OCI-LY7 (cell line): ENCODE measurements around the gene METTL24. TPM values are rescaled to one million over a fixed set of nuclear protein-coding genes. Genes with fewer than 3 reads are reported as not detected.

Experiments used
- BruUV-seq: library from RNA; stranded (reverse); fragments of 400-500 nt; replicated peaks from 2 replicates; lab custom pipeline; 2021; lab: Mats Ljungman, UMichigan
- CTCF ChIA-PET: fragments of 300-600 bp; sonication (Branson Sonifier 250); formaldehyde crosslinking; loops from one replicate; lab custom pipeline; 2022; ENCODE audit warnings: antibody characterized with exemption; ENCODE audit not compliant: unreplicated experiment; lab: Charles Lee
- POLR2A ChIA-PET: fragments of 300-600 bp; sonication (Branson Sonifier 250); formaldehyde crosslinking; loops from one replicate; lab custom pipeline; 2022; ENCODE audit warnings: antibody characterized with exemption; lab: Charles Lee
- DNase-seq: peaks from one replicate; pipeline ENCODE4 v3.0.0-alpha.2; 2015; ENCODE audit warnings: low spot score
- H2AFZ ChIP-seq: fragments of 200-600 bp; sonication (generic), shearing (Covaris generic); 2 replicates; pipeline ENCODE4 v1.6.1; 2014; ENCODE audit warnings: mild to moderate bottlenecking, antibody characterized with exemption, low read length, moderate library complexity
- H3K27ac ChIP-seq: fragments of 200-600 bp; sonication (generic); 2 replicates; pipeline ENCODE4 v1.5.1; 2014; ENCODE audit warnings: mixed run types, low read depth, mild to moderate bottlenecking, moderate library complexity, low read length, inconsistent platforms; ENCODE audit not compliant: poor library complexity, severe bottlenecking
- H3K36me3 ChIP-seq: fragments of 200-600 bp; sonication (generic); 2 replicates; pipeline ENCODE4 v1.6.1; 2014; ENCODE audit warnings: mild to moderate bottlenecking, antibody characterized with exemption, low read length, moderate library complexity, mixed read lengths; ENCODE audit not compliant: insufficient read depth
- H3K4me1 ChIP-seq: fragments of 200-600 bp; sonication (generic); 2 replicates; pipeline ENCODE4 v1.5.1; 2014; ENCODE audit warnings: mild to moderate bottlenecking, low read length; ENCODE audit not compliant: insufficient read depth, poor library complexity, severe bottlenecking
- H3K4me2 ChIP-seq: fragments of 200-600 bp; sonication (generic); 2 replicates; pipeline ENCODE4 v1.6.1; 2014; ENCODE audit warnings: mild to moderate bottlenecking, low read length
- H3K4me3 ChIP-seq: fragments of 200-600 bp; sonication (generic); 2 replicates; pipeline ENCODE4 v1.5.1; 2014; ENCODE audit warnings: mild to moderate bottlenecking, low read depth, low read length; ENCODE audit not compliant: poor library complexity, severe bottlenecking
- H3K79me2 ChIP-seq: fragments of 200-600 bp; sonication (generic); 2 replicates; pipeline ENCODE4 v1.6.1; 2016; ENCODE audit warnings: low read depth, mild to moderate bottlenecking, low read length, moderate library complexity, mixed read lengths; ENCODE audit not compliant: insufficient read depth
- H3K9me2 ChIP-seq: fragments of 200-600 bp; sonication (generic); 2 replicates; pipeline ENCODE4 v1.6.1; 2016; ENCODE audit warnings: mild to moderate bottlenecking, low read length, mixed read lengths; ENCODE audit not compliant: insufficient read depth
- H3K9me3 ChIP-seq: fragments of 200-600 bp; sonication (generic); 2 replicates; pipeline ENCODE4 v1.6.1; 2014; ENCODE audit warnings: mild to moderate bottlenecking, mixed run types, low read length, mixed read lengths
- H4K20me1 ChIP-seq: fragments of 200-600 bp; sonication (generic); 2 replicates; pipeline ENCODE4 v1.6.1; 2014; ENCODE audit warnings: mild to moderate bottlenecking, antibody characterized with exemption, low read length, moderate library complexity, mixed read lengths; ENCODE audit not compliant: insufficient read depth
- EZH2phosphoT487 ChIP-seq: fragments of 200-600 bp; sonication (generic); IDR thresholded peaks from 2 replicates; pipeline ENCODE4 v1.6.1; 2018; ENCODE audit warnings: low read depth, borderline replicate concordance, mild to moderate bottlenecking, mixed run types, antibody characterized with exemption, low read length, moderate library complexity, mixed read lengths
- intact Hi-C: fragments of 100-400 bp; cut with micrococcal nuclease; formaldehyde crosslinking; loops from one replicate; pipeline ENCODE4 v1.10.0; 2022; ENCODE audit not compliant: unreplicated experiment
- total RNA-seq, 2 experiments: library from RNA; depleted of rRNA in 1 of 2; stranded (reverse); fragments of >200 nt in 1 of 2; shearing (Covaris generic) in 1 of 2; gene quantifications; 2 replicates each; pipeline ENCODE4 v1.2.3, GENCODE V29; 2014 to 2022
- TF ChIP-seq, protein P1 (sequence below): fragments of 200-600 bp; sonication (generic); conservative IDR thresholded peaks from 2 replicates; pipeline ENCODE4 v1.5.1; 2014; ENCODE audit warnings: mild to moderate bottlenecking, antibody characterized with exemption, low read length, moderate library complexity, mixed read lengths

Gene METTL24
- total RNA-seq, 2 experiments from 2014 or later = not detected

DNA sequence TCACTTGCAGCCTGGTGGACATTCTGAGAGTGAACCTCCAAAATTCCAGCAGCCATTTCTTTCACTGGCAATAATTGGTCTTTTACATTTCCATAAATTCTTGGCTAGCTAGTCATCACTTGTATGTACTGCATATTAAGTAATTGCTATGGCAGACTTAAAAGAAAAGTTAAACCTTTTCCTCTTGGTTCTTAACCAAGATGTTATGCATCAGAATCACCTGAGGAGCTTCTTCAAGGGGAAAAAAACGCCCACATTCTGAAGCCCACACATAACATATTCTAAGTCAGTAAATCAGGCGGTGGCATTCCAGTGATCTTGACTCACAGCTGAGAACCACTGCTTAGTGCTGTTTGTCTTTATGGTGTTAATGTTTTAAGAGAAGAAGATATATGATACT lies 140.9 kb downstream of the METTL24 start:
- TF ChIP-seq, protein P1, sequence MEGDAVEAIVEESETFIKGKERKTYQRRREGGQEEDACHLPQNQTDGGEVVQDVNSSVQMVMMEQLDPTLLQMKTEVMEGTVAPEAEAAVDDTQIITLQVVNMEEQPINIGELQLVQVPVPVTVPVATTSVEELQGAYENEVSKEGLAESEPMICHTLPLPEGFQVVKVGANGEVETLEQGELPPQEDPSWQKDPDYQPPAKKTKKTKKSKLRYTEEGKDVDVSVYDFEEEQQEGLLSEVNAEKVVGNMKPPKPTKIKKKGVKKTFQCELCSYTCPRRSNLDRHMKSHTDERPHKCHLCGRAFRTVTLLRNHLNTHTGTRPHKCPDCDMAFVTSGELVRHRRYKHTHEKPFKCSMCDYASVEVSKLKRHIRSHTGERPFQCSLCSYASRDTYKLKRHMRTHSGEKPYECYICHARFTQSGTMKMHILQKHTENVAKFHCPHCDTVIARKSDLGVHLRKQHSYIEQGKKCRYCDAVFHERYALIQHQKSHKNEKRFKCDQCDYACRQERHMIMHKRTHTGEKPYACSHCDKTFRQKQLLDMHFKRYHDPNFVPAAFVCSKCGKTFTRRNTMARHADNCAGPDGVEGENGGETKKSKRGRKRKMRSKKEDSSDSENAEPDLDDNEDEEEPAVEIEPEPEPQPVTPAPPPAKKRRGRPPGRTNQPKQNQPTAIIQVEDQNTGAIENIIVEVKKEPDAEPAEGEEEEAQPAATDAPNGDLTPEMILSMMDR = no peak
- TF ChIP-seq EZH2phosphoT487 = no peak
- no TSS peak for BruUV-seq
- Histone ChIP-seq H3K4me3 (no peak overlapping the region), H3K27ac (no peak overlapping the region), H3K36me3 (peaks cover 99% of the 10 kb centered on the region), H3K4me2 (no peak overlapping the region), H3K79me2 (no peaks in the 10 kb centered on the region), H3K9me3 (no peaks in the 10 kb centered on the region), H3K9me2 (no peaks in the 10 kb centered on the region), H4K20me1 (no peaks in the 10 kb centered on the region), H3K4me1 (peaks cover 9% of the 10 kb centered on the region), H2AFZ (no peak overlapping the region)
- POLR2A ChIA-PET = interaction anchor here (0.6 to 6.7 kb wide), 3 partner anchors 9 to 247 kb away, joined by 3 to 38 read pairs (median 4); no protein-coding TSS in a partner anchor
- no peak for DNase-seq
- intact Hi-C loops = no loop called here
- CTCF ChIA-PET = interaction anchor here (0.6 kb wide), 1 partner anchor 342 kb away, joined by 3 read pairs; no protein-coding TSS in a partner anchor

DNA sequence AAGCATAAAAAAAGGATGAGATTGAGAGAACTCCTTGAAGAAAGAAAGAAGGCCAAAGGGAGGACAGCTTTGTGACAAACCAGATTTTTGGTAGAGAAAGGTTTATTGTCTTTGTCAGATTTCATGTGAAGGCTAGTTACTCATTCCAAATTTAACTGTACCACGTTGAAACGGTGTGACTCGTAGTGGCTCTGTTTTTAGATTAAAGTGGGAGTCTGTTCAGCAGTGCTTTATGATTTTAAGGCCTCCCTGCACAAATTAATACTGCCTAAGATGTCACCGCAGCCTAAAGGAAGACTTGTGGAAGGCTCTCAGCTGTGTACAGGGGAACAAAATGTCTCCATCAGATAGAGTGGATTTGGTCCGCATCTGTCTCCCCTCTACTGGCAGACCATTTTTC lies 142.0 kb downstream of the METTL24 start:
- H2AFZ ChIP-seq = no peak overlapping the region
- POLR2A ChIA-PET = interaction anchor here (6.7 kb wide), 1 partner anchor 10 kb away, joined by 38 read pairs; no protein-coding TSS in a partner anchor
- BruUV-seq = no TSS peak
- H3K79me2 ChIP-seq = no peaks in the 10 kb centered on the region
- no peak overlapping the region for H3K4me2 ChIP-seq
- H3K36me3 ChIP-seq = peaks cover 100% of the 10 kb centered on the region
- H3K9me2 ChIP-seq = no peaks in the 10 kb centered on the region
- no peak overlapping the region for H3K4me3 ChIP-seq
- no peaks in the 10 kb centered on the region for H4K20me1 ChIP-seq
- no peak for DNase-seq
- TF ChIP-seq EZH2phosphoT487 = no peak
- TF ChIP-seq, protein P1 = no peak
- no peaks in the 10 kb centered on the region for H3K9me3 ChIP-seq
- intact Hi-C loops = no loop called here
- no peak overlapping the region for H3K27ac ChIP-seq
- H3K4me1 ChIP-seq = peaks cover 9% of the 10 kb centered on the region
- CTCF ChIA-PET = no interaction called here

DNA sequence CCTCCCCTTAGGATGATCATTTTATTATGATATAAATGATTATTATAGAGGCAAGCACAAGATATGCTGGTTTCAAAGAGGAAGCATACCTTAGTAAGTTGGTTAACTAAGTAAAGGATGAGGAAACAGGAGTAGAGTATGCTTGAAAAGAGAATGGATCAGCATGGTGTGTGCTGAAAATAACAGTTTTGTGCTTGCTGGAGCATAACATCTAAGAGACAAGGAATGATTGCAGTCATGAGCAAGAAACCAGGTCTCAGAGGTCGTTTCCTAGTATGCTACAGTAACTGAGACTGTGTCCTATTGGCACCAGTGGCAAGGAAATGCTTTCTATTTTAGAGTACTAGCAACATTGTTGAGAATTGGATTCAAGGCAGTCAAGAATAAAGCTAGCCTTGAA lies 143.8 kb downstream of the METTL24 start:
- Histone ChIP-seq H3K4me3 (no peak overlapping the region), H4K20me1 (no peaks in the 10 kb centered on the region), H3K4me1 (peaks cover 9% of the 10 kb centered on the region), H3K27ac (peak overlapping the region; percentile 3), H3K9me3 (no peaks in the 10 kb centered on the region), H3K9me2 (no peaks in the 10 kb centered on the region), H3K79me2 (no peaks in the 10 kb centered on the region), H3K36me3 (peaks cover 99% of the 10 kb centered on the region), H3K4me2 (no peak overlapping the region), H2AFZ (no peak overlapping the region)
- DNase-seq = no peak
- POLR2A ChIA-PET = interaction anchor here (0.6 to 6.7 kb wide), 7 partner anchors 8 to 782 kb away, joined by 3 to 38 read pairs (median 3); partner anchors contain the start of gene WASF1
- no peak for TF ChIP-seq EZH2phosphoT487
- TF ChIP-seq, protein P1 = no peak
- BruUV-seq = no TSS peak
- intact Hi-C loops = no loop called here
- CTCF ChIA-PET = interaction anchor here (0.6 kb wide), 1 partner anchor 125 kb away, joined by 5 read pairs; no protein-coding TSS in a partner anchor
